Inferior parietal cortex (tissue), 1 donor: ENCODE results near the gene ADTRP.
A peak's percentile ranks its signal among the peaks of the same experiment; 100 is the strongest.

Experiments used
- DNase-seq: peaks from one replicate; pipeline ENCODE4 v3.0.0-alpha.2; 2016; ENCODE audit errors: extremely low spot score

Gene ADTRP

DNA sequence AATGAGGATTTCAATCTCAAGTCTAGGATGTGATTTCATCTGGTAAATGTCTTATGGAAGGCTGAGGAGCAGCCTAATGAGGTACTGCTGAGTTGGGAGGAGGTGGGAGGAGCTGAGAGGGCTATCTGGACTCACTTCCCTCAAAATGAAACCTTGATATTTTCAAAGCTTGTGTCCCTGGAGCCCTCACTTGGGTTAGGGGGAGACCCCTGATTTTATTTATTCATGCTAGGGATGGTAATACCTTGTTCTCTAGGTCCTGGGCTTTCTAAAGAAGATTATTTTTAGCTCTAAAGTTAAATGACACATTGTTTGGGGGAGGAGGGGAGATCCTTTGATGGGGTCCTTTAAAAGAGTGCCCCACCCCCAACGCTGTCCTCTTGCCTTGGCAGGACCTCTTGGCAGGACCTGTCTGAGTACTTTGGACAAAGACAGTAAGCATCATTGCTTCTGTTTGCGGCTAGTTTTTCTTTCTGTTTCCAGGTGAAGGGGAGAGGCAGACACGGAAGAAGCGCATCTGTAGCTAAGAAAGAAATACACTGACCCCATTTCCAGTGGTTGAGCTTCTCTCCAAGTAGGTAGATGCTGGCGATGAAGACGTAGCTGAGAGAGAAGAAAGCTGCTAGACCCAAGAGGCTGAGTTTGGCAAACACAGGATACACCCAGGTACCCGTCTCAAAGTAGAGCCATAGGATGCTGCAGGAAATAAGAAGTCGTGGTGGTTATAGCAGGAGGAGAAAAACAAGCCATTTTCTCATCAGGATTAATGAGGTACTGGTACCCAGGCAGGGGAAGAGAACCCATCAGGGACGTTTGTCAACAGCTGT, 55.6 kb downstream of the ADTRP start:
- DNase-seq = no peak

DNA sequence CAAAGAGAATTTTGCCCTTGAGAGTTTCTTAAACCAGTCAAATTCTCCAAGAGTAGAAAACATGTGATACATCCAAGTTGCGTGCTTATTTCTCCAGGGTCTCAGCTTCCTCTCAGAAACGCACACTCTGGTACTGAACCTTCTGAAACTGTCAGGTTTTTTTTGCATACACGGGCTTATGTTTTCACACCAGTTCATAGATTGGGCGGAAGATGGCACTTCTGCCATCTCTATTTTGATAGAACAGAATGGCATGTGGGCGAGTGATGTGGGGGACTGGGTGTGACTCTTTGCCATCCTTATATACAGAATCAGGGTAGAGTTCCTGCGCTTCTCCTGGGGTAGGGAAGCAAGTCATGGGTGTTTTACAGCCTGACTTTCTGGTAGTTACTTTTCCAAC, 56.4 kb downstream of the ADTRP start:
- DNase-seq = no peak

DNA sequence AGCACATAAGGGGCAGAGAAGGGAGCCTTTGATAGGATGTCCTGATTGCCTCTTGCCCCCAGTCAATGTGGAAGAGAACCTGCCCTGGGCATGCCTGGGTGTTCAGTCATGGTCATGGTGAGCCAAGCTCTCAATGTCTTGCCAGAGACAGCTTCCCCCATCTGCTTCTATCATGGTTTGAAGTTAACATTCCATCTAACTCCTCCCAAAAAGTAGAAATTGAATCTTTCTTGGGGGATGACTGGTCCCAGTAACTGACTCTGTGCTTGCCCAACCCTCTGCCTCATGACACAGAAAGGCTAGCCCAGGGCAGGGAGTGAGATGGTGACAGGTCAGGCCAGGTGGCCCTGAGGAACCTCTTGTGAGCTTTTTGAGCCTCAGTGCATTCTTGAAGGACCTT, 60.1 kb downstream of the ADTRP start:
- DNase-seq = no peak

DNA sequence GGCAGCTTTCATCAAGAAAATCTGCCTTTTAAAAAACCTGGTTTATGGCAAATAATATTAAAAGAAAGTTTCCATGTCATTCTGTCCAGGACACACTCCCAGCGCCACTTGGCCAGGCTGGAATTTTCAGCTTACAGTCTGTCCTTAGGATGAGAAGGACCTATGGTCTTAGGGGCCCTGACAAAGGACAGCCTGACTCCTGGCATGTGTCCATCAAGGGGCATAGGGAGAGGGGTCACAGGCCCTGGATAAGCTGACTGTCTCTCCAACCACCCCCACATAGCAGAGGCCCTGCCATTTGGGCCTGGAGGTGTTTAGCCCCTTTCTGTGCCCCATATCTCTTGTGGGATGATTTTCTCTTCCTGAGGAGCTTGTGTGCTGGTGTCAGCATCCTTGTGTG, 60.6 kb downstream of the ADTRP start:
- DNase-seq = no peak

DNA sequence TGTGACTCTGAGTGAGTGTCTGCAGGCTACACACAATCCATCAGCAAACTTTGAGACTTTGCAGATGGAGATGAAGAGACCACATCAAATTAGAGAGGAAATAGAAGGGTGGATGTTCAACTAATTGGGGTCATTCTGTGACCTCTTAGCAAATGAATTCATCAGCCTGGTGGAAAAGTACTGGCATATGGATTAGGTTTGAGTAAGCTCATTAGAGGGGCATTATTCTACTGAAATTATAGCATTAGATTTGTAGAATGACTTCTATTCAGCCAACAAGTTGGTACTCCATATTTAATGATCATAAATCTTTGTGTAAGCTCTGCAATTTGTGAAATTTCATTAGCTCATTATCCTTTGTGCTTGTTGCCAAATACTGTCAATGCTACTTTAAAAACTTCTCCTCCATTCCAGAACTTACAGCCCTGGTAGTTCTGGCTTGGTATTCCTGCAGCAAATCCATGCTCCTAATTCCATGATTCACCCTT, 63.8 kb downstream of the ADTRP start:
- no peak for DNase-seq

DNA sequence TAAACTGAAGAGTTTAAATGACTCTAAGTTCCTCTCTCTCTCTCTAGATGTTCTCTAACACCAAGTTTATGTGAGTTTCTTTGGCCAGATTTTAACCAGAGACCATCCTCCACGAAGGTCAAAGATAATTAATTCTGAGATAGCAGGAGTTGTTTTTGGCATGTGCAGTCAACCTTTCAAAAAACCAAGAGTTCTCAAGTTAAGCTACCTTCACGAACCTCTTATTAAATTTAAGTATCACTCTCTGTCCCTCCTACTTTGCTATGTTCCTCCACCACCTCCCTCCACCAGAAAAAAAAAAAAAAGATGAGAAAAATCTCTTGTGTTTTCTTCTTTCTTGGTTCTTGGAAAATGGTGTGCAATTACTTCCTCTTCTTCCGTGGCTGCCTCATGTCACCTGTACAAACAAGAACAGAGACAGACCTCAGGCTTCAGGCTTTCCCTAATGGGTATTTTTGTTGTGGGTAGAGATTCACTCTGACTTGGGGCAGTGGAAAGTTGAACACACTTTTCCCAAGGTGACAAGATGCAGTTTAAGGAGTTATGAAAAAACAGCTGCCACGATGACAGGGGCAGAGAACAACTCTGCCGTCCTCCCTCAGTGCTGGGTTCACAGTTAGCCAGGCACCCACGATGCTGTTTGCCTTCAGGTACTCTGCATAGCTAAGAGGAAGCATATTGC, 64.3 kb downstream of the ADTRP start:
- no peak for DNase-seq

DNA sequence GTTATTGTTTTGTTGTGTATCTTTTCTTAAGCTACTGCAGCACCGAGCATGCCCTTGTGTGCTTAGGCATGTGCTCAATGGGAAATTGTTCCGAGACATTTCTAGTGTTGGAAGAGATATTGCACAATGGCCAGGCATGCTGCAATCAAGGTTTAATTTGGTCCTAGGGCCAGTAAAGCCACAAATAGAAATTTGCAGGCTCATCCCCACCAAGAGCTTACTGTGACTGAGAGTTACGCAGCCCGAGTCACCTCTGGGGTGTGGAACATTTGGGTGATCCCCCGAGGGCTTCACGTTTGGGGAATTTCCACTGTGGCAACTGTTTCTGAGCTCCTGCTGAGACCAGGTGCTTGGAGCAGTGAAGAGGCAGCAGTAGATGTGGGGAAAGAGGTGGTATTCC, 65.8 kb downstream of the ADTRP start:
- DNase-seq = no peak

DNA sequence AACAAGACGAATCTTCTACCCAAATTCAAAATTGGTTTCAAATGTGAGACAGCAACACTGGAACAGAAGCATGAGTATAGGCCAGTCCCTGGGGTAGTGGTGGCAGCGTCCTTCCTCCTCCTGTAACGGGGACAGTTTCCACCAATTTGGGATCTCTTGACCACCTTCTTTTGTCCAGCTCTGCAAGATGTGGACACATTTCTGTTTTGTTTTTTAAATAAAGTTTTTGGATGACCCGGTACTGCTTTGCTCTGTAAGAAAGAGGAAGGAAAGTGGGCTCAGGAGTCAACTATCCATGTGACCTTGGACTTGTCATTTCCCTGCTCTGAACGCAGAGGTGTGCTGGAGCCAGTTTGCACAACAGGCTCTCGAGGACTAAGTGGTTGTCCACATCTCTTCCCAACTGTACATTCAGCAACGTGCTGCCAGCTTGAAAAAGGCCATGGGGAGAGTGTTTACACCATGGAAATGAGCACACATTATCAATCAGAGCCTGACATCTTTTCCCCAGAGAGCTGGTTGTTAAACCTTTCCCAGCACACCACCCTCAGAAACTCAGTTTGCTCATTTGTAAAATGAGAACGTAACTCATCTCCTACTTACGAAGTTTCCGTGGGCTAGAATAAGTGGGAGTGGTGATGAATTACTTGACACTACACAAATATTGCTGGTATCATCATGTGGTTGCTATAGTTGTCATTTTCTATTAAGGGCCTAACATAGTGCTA, 66.5 kb downstream of the ADTRP start:
- no peak for DNase-seq

DNA sequence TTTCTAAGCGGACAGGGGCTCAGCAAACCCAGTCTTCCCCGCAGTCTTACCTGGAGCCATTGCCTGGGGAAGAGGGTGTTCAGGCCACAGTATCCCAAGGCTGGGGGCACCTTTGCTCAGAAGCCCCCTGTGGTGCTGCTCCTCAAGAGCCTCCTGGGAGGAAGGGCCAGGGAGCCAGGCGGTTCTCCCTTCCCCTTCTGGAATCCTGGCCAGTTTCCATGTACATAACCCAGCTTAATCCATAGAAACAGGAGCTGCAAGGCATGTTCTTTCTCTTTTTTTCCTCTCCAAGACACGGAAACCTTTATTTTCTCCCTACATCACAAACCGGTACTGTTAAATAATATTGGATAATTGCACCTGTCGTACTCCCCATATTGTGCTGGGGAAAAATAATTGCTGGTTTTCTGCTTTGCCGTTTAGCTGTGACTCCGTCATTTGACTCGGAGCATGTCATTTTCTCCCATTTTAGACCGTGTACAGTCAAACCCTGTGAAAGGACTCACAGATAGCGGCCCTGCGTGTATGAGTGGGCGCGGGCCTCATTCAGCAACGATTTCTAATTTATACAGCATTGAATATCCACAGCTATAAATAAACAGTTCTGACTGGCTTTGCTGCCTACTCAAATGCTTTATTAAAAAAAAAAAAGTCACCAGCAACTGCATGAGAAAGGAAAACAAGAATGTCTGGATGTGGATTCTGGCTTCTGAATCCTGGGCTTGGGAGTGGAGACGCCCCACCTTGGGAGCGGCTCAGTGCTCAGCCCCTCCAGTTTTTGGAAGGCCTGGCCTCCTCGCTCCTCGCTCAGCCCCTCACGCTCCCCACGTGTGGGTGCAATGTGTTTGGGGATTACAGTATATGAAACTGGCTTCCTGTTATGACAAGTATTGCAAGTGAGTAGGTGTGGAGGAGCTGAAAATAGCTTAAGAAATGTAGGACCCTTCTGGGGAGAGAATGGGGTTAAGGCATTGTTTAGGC, 67.3 kb downstream of the ADTRP start:
- DNase-seq = no peak

DNA sequence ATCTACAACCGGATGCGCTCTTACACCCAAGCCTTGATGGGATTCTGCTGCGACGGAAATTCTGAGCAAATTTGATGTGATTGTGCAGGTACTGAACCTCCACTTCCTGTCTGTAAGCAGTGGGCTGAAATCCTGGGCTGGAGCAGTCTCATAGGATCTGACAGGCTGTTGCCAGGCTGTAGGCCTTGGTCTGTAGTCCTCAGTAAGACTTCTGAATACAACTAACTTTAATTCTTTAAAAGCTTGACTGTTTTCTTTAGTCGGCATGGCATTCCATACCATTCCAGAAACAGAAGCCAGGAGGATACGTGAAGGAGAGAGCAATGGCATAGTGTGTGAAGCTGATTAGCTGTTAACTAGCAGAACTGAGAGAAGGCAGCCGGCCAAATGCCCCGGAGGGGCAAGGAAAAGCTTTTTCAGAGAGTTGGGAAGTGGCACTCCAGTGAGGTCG, 68.3 kb downstream of the ADTRP start:
- no peak for DNase-seq

DNA sequence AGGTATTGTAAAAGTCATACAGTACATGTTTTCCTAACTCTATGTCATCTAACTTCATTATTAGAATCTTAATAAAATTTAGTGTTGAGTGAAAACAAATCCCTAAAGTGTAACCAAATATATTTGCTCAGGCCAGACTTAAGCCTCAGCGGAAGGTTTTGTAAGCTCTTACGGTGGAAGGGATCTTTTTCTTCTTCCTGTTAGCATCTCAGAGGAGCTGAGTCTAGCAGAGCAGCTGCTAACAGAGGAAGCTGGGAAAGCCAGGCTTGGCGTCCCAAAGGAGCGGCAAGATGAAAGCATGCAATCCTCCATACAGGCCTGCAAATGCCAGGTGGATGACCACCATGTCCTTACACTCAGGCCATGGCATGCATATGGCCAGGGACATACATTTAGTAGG, 72.4 kb downstream of the ADTRP start:
- no peak for DNase-seq

DNA sequence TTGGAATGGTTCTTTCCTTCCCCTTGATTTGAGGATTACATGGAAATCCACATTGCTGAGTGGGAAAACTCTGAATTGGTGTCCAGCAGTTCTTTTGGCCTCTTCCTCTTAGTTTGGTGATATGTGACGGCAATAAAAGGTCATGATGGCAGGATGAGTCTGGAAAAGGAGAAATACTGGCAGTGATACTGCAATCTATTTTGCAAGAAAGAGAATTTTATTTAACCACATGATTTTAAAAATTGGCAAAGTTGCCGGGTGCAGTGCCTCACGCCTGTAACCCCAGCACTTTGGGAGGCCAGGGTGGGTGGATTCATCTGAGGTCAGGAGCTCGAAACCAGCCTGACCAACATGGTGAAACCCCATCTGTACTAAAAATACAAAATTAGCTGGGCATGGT, 73.1 kb downstream of the ADTRP start:
- no peak for DNase-seq

DNA sequence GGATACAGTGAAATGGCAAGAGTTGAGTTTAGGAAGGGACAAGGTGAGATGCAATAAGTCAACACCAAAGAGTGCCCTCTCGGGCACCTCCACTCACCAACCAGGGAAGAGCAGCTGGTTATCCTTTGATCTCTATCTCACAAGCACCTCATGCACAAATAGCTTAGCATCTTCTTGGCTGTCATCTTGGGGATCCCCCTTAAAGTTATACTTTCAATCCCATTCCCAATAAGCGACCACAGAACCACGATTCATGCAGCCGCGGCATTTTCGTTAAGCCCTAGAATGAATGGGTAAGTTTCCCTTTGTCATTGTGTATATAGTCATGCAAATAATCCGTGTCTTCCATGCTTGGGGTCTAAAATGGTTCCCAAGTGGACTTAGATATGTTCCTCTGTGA, 73.5 kb downstream of the ADTRP start:
- DNase-seq = no peak

DNA sequence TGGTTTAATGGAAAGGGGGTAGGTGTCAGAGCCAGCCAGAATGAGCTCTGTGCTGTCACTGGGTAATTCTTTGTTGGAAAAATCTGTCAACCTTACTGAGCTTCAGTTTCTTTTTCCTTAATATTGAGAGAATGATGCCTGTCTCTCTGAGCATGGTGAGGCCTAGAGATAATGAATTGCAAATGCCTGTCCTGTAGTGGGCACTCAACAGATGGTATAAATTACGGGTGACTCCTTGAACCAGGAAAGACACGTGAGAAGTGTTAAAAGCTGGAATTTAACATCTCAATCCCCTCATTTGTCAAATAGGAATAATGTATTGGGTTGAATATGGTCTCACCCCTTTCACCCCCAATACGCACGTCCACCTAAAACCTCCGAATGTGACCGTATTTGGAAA, 74.9 kb downstream of the ADTRP start:
- DNase-seq = no peak

DNA sequence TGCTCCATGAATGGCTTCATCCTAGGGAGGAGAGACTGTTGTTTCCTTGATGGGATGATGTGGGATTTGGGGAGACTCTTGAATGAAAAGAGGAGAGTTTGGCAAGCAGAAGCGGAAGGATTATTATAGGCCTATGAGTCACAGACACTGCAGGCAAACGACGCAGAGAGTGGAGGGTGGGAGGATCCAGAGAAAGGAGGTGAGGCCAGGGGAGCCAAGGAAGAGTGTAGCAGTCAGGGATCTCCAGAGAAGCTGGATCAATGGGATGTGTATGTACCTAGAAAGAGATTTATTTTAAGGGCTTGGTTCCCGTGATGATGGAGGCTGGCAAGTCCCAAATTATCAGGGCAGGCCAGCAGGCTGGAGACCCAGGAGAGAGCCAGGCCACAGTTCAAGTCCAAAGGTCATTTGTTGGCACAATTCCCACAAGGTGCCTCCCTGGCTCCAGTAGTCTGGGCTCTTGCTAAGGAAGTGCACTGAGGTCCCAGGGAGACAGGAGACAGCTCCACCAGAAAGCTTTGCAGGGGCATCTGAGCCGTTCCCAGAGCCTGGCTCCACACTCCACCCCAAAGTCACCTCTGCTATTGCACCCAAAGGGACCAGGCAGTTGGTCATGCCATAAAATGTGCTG, 76.0 kb downstream of the ADTRP start:
- DNase-seq = no peak

DNA sequence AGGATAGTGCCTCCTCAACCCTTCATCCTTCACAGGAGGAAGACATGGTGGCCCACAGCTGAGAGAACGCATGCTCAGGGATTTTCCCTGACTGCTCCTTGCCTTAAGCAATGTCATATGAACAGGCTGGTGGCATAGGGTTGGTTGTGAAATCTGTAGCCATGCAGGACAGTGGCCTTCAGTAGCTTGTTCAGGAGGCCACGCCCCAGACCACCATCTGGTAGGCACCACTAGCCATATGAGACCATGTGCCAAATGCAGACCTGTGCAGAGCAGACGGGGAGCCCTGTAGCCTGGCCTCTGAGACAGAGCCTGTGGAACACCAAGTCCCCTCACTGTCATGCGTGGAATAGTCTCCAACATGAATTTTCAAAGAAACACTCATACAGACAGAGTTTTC, 76.5 kb downstream of the ADTRP start:
- no peak for DNase-seq

DNA sequence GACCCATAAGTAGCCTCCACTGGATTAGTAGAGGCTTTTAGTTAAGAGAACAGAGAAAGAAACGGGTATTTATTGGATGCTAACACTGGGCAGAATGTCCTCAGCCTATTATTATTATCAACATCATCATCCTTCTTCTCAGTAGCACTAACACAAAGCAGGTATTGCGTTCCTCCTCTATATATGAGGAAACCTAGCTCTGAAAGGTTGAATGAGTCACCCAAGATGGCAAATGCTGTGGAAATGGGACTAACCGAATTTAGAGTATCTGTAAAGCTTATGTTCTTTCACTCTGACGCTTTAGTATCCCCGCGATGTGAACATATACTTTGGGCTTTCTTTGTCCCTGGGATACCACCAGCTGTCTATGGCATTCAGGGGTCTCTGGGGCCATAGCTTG, 77.0 kb downstream of the ADTRP start:
- no peak for DNase-seq

DNA sequence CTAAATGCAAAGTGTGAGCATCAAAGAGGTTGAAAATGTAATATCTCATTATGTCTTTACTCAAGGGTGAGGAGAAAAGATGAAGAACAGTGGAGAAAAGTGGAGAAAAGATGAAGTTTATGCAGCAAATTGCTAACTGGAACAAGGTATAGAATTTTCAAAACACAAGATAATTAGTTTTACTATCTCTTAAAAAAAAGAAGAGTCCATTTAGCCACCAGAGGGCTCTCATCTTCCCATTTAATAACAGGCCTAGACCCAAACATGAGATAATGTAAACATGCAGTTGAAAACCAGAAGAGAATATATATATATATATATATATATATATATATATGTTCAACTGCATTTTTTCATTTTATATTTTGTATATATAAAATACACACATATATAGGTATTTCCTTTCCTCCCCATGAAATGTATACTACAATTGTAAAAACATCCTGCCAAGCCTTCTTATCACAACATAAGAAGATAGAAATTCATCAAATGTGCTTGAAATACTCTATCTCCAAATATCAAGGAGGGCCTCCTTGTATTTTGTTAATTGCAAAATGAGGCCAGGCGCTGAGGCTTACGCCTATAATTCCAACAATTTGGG, 78.4 kb downstream of the ADTRP start:
- peak; percentile 77 for DNase-seq

DNA sequence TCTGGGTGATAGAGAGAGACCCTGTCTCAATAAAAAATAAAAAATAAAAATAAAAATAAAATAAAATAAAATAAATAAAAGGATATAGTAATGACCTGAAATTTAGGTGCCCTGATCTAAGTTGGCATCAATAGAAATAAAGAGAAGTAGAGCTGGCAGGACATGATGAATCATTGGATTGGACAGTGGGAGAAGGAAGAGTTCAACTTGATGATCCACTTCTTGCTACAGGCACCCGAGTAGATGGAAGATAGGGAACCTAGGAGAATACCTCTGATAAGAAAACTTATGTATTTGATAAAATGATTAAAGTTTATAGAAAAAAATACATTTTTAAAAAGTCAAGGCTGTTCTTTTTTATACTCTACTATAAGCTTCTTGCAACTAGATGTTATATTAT, 79.0 kb downstream of the ADTRP start:
- no peak for DNase-seq
